HepG2 (cell line): ENCODE results near the gene JAM2. TPM values are rescaled to one million over a fixed set of nuclear protein-coding genes. Genes with fewer than 3 reads are reported as not detected.

ENCODE experiments used
- ATAC-seq: fragments of 200-7000 bp; cut with Tn5 transposase; 3 replicates; pipeline ENCODE4 v1.9.1; 2020; ENCODE audit warnings: mild to moderate bottlenecking, moderate library complexity
- BruUV-seq: library from RNA; stranded (reverse); fragments of 400-500 nt; replicated peaks from 2 replicates; lab custom pipeline; 2021; lab: Mats Ljungman, UMichigan
- CTCF ChIA-PET: fragments of 300-600 bp; formaldehyde crosslinking; extraction: SDS; loops from one replicate; lab custom pipeline; 2021; ENCODE audit warnings: low total read pairs, inconsistent platforms, low intra/inter-chr PET ratio; lab: Yijun Ruan, JAX
- POLR2A ChIA-PET: fragments of 350-600 bp; sonication (Branson Sonifier 250); formaldehyde crosslinking; loops from one replicate; lab custom pipeline; 2020; ENCODE audit warnings: antibody characterized with exemption, inconsistent platforms; lab: Yijun Ruan, JAX
- DNase-seq: peaks from one replicate; pipeline ENCODE4 v3.0.0-alpha.2; 2015; ENCODE audit warnings: low spot score
- FAIRE-seq: peaks from 3 replicates; lab custom pipeline; 2011; peaks lifted over from hg19 to GRCh38; lab: Jason Lieb, UNC
- H2AFZ ChIP-seq: one replicate; pipeline ENCODE4 v1.6.1; 2011; ENCODE audit warnings: low read length, inconsistent platforms
- H3K27ac ChIP-seq: fragments of 300-600 bp; 3 replicates; pipeline ENCODE4 v1.8.0; 2011; ENCODE audit warnings: mixed run types, mild to moderate bottlenecking, mixed read lengths, low read length, inconsistent platforms; ENCODE audit not compliant: insufficient read depth; ENCODE audit errors: extremely low read length
- H3K27me3 ChIP-seq, 2 experiments: fragments of 200-600 bp in 1 of 2; 2 replicates in 1 of 2; 3 replicates in 1 of 2; pipeline versions ENCODE4 v1.6.0 to v1.8.0; 2011; ENCODE audit warnings: low read length in 2 of 2, mild to moderate bottlenecking in 2 of 2, moderate library complexity in 2 of 2, inconsistent platforms in 1 of 2; ENCODE audit not compliant: insufficient read depth in 2 of 2, control insufficient read depth in 1 of 2
- H3K36me3 ChIP-seq, 2 experiments: fragments of 200-600 bp in 1 of 2; replicated peaks in 1 of 2; 2 replicates in 1 of 2; 3 replicates in 1 of 2; pipeline versions ENCODE4 v1.5.1 to v1.8.0; 2011; ENCODE audit warnings: low read length in 2 of 2, inconsistent platforms in 1 of 2; ENCODE audit not compliant: insufficient read depth in 2 of 2, control insufficient read depth in 1 of 2
- H3K4me1 ChIP-seq: 2 replicates; pipeline ENCODE4 v1.5.1; 2012; ENCODE audit warnings: low read length, inconsistent platforms; ENCODE audit not compliant: insufficient read depth
- H3K4me2 ChIP-seq: 2 replicates; pipeline ENCODE4 v1.6.0; 2011; ENCODE audit warnings: low read depth, low read length, inconsistent platforms
- H3K4me3 ChIP-seq, 3 experiments: fragments of 200-600 bp in 1 of 3; sonication (generic), shearing (Covaris generic) in 1 of 3; replicated peaks in 1 of 3; 2 replicates each; pipeline ENCODE4 v1.5.1; 2011 to 2016; ENCODE audit warnings: low read length in 3 of 3, inconsistent platforms in 2 of 3, low read depth in 2 of 3, mild to moderate bottlenecking in 2 of 3, control low read depth in 1 of 3, mixed read lengths in 1 of 3; ENCODE audit not compliant: insufficient read depth in 1 of 3
- H3K79me2 ChIP-seq: one replicate; pipeline ENCODE4 v1.6.1; 2011; ENCODE audit warnings: low read length, inconsistent platforms; ENCODE audit not compliant: insufficient read depth
- H3K9ac ChIP-seq: 2 replicates; pipeline ENCODE4 v1.6.0; 2011; ENCODE audit warnings: mild to moderate bottlenecking, low read depth, low read length, inconsistent platforms; ENCODE audit not compliant: insufficient read depth
- H3K9me3 ChIP-seq: 2 replicates; pipeline ENCODE4 v1.5.1; 2012; ENCODE audit warnings: mild to moderate bottlenecking, low read length
- H4K20me1 ChIP-seq: 2 replicates; pipeline ENCODE4 v1.6.0; 2011; ENCODE audit warnings: inconsistent platforms, mild to moderate bottlenecking, low read length, moderate library complexity; ENCODE audit not compliant: insufficient read depth
- CTCF ChIP-seq: sonication (generic); formaldehyde crosslinking; IDR thresholded peaks from 2 replicates; pipeline ENCODE4 v1.5.0; 2020; ENCODE audit warnings: mild to moderate bottlenecking, missing genetic modification reagents, moderate library complexity
- HNRNPK ChIP-seq: fragments of 200-400 bp; formaldehyde crosslinking; IDR thresholded peaks from 2 replicates; pipeline ENCODE4 v1.6.1; 2018; ENCODE audit warnings: low read length, low read depth, moderate library complexity, mild to moderate bottlenecking; ENCODE audit not compliant: poor library complexity, severe bottlenecking
- IRX3 ChIP-seq: sonication (generic); formaldehyde crosslinking; IDR thresholded peaks from 2 replicates; pipeline ENCODE4 v1.8.1; 2023; ENCODE audit warnings: mild to moderate bottlenecking, low read depth, missing genetic modification reagents, borderline replicate concordance
- PATZ1 ChIP-seq: sonication (generic); formaldehyde crosslinking; IDR thresholded peaks from 2 replicates; pipeline ENCODE4 v1.4.0; 2020; ENCODE audit warnings: missing genetic modification reagents
- THAP8 ChIP-seq: sonication (generic); formaldehyde crosslinking; IDR thresholded peaks from 2 replicates; pipeline ENCODE4 v1.5.1; 2020; ENCODE audit warnings: missing genetic modification reagents, mild to moderate bottlenecking, borderline replicate concordance
- ZBTB7B ChIP-seq: sonication (generic); formaldehyde crosslinking; IDR thresholded peaks from 2 replicates; pipeline ENCODE4 v1.4.0; 2020; ENCODE audit warnings: missing genetic modification reagents
- ZNF501 ChIP-seq: sonication (generic); formaldehyde crosslinking; IDR thresholded peaks from 2 replicates; pipeline ENCODE4 v1.5.1; 2020; ENCODE audit warnings: mild to moderate bottlenecking, moderate library complexity, missing genetic modification reagents
- ZNF687 ChIP-seq: sonication (generic); formaldehyde crosslinking; IDR thresholded peaks from 2 replicates; pipeline ENCODE4 v1.5.1; 2020; ENCODE audit warnings: mild to moderate bottlenecking, missing genetic modification reagents, moderate library complexity
- WGBS: methylation state at CpG from one replicate; pipeline ENCODE4 v1.1.6; 2017; ENCODE audit warnings: low lambda C conversion rate; 5-methylcytosine and 5-hydroxymethylcytosine counted together
- in situ Hi-C: cut with HindIII; loops from 2 replicates; pipeline ENCODE4 v1.10.0; 2017; ENCODE audit warnings: low pct_unique_long_range_greater_than_20kb; ENCODE audit not compliant: extremely low pct_ligation_motif_present
- intact Hi-C: fragments of 100-400 bp; cut with micrococcal nuclease; formaldehyde crosslinking; loops from one replicate; pipeline ENCODE4 v1.10.0; 2022; ENCODE audit not compliant: unreplicated experiment
- polyA plus RNA-seq, 8 experiments: library from polyadenylated mRNA; depleted of rRNA in 3 of 8; stranded (reverse) in 7 of 8; unstranded in 1 of 8; fragments of >200 nt; fragmentation: Illumina TruSeq in 4 of 8; extraction: Trizol in 4 of 8; gene quantifications; 2 replicates each; pipeline versions ENCODE4 v1.2.1 to v1.2.3, GENCODE V29; 2011 to 2016; ENCODE audit warnings: low read depth in 4 of 8, missing spikeins in 1 of 8, mixed read lengths in 1 of 8; ENCODE audit not compliant: insufficient read depth in 1 of 8
- total RNA-seq, 5 experiments: library from RNA; depleted of rRNA; stranded (reverse); fragments of >200 nt; fragmentation: Illumina TruSeq; extraction: Trizol; gene quantifications; 2 replicates each; pipeline ENCODE4 v1.2.3, GENCODE V29; 2016; ENCODE audit warnings: low read depth in 1 of 5

The JAM2 gene
- total and polyA plus RNA-seq, 2 of the 13 experiments (the other 11 are each of a cell fraction or from before 2014, with no cell fraction given) = 0.07 TPM; not detected in 1

GRCh38 chr21:25639551-25640201, 618 bp downstream of the JAM2 start:
- H4K20me1 ChIP-seq = no peaks in the 10 kb centered on the region
- no peak for TF ChIP-seq THAP8 (CRISPR knock-in tag)
- peak; percentile 44; the same call in 1 of the 2 replicates for TF ChIP-seq PATZ1 (CRISPR knock-in tag)
- no peak for TF ChIP-seq IRX3 (CRISPR knock-in tag)
- TF ChIP-seq ZBTB7B = 0 out of 2 replicates have a peak, but pooled peaks have one; percentile 25
- TF ChIP-seq CTCF (CRISPR knock-in tag) = peak; percentile 45
- TF ChIP-seq ZNF687 (CRISPR knock-in tag) = peak; percentile 35; the same call in 1 of the 2 replicates
- peak; percentile 14 for TF ChIP-seq HNRNPK
- no peak for TF ChIP-seq ZNF501 (CRISPR knock-in tag)
- peaks cover 8% of the 10 kb centered on the region; the same call in 1 of the 2 replicates for H3K4me1 ChIP-seq
- in situ Hi-C loops = no loop called here
- ChIA-PET POLR2A (no interaction called here), CTCF (interaction anchor here (1.6 kb wide), 1 partner anchor 31 kb away, joined by 4 read pairs; no protein-coding TSS in a partner anchor)
- peaks cover 0 to 33% of the 10 kb centered on the region in 2 experiments; a peak in 2 of 5 replicates for H3K27me3 ChIP-seq
- BruUV-seq = no TSS peak
- WGBS = 6% methylated on average over 8 of the region's 40 CpGs
- no peak overlapping the region for H3K9ac ChIP-seq
- H3K4me3 ChIP-seq = peak overlapping the region; percentile 50 to 71 (median 54); a peak in 5 of 6 replicates
- no peaks in the 10 kb centered on the region for H3K9me3 ChIP-seq
- no peaks in the 10 kb centered on the region for H3K36me3 ChIP-seq
- FAIRE-seq = no peak
- DNase-seq = no peak
- no peaks in the 10 kb centered on the region for H3K79me2 ChIP-seq
- intact Hi-C loops = loop anchor here (1.0 to 5.0 kb wide), 2 partner anchors 31 to 372 kb away; no protein-coding TSS in a partner anchor
- H2AFZ ChIP-seq = no peak overlapping the region
- peak; percentile 94 for ATAC-seq
- H3K27ac ChIP-seq = no peak overlapping the region
- H3K4me2 ChIP-seq = peak overlapping the region; percentile 66
